Ascending aorta (tissue), 2 donors: ENCODE measurements around the gene RETREG3. TPM values are rescaled to one million over a fixed set of nuclear protein-coding genes. Genes with fewer than 3 reads are reported as not detected.

Source experiments
- DNase-seq, 2 donors: peaks; one replicate each; pipeline ENCODE4 v3.0.0-alpha.2; 2019; ENCODE audit warnings: low spot score in 2 of 2
- H3K27ac ChIP-seq, 2 donors: fragments of 200-600 bp; sonication (generic); one replicate each; pipeline ENCODE4 v1.5.1; 2016 to 2017; ENCODE audit warnings: mild to moderate bottlenecking in 1 of 2
- H3K27me3 ChIP-seq: fragments of 200-600 bp; sonication (generic); one replicate; pipeline ENCODE4 v1.5.1; 2017
- H3K36me3 ChIP-seq, 2 donors: fragments of 200-600 bp; sonication (generic); one replicate each; pipeline ENCODE4 v1.5.1; 2016
- H3K4me1 ChIP-seq, 2 donors: fragments of 200-600 bp; sonication (generic); one replicate each; pipeline ENCODE4 v1.5.1; 2016 to 2017; ENCODE audit warnings: mild to moderate bottlenecking in 1 of 2
- H3K4me3 ChIP-seq, 2 donors: fragments of 200-600 bp; sonication (generic); one replicate each; pipeline ENCODE4 v1.5.1; 2016 to 2017; ENCODE audit warnings: mild to moderate bottlenecking in 1 of 2
- H3K9me3 ChIP-seq, 2 donors: fragments of 200-600 bp; sonication (generic); one replicate each; pipeline ENCODE4 v1.5.1; 2016
- CTCF ChIP-seq, 3 experiments: fragments of 200-600 bp in 2 of 3; fragments of 450-650 bp in 1 of 3; sonication (generic) in 2 of 3; IDR thresholded peaks; one replicate each; pipeline ENCODE4 v1.5.1; 2016 to 2019; ENCODE audit warnings: antibody characterized with exemption in 3 of 3, mild to moderate bottlenecking in 1 of 3, moderate library complexity in 1 of 3
- intact Hi-C: fragments of 100-400 bp; cut with DNase I; formaldehyde crosslinking; loops from one replicate; pipeline ENCODE4 v1.15.1; 2023
- total RNA-seq: library from RNA; depleted of rRNA; stranded (reverse); fragments of >200 nt; gene quantifications from one replicate; pipeline ENCODE4 v1.1.0, GENCODE V29; 2016

The RETREG3 gene
- total RNA-seq: 51.3 TPM

- peak; percentile 41 to 55 (median 42) for TF ChIP-seq CTCF (IDR thresholded peaks at IDR 0.05)
- Histone ChIP-seq H3K27ac (peak within 1 kb of the TSS; percentile 89 to 92), H3K4me3 (peak within 1 kb of the TSS; percentile 76 to 79), H3K4me1 (peaks cover 6 to 29% of the 10 kb centered on the region in 2 donors), H3K27me3 (no peaks in the 10 kb centered on the region), H3K9me3 (no peaks in the 10 kb centered on the region), H3K36me3 (peaks cover 15 to 17% of the 10 kb centered on the region in 2 donors)
- intact Hi-C loops: loop anchor here (1.0 kb wide), 2 partner anchors 50 to 69 kb away; partner anchors contain the start of gene TUBG2
- peak; percentile 95 to 99 for DNase-seq
These were observed at the start of gene RETREG3, which contains the start of gene TUBG1 for GRCh38 chr17:42609182-42609813. RETREG3 (minus strand) TSS chr17:42609374; CDS start chr17:42609324, 50 bp downstream. TUBG1 (plus strand) TSS chr17:42609683; CDS start chr17:42609738, 55 bp downstream.

- no peak for DNase-seq
- intact Hi-C loops: no loop called here
- Histone ChIP-seq H3K4me1 (peaks cover 13 to 19% of the 10 kb centered on the region in 2 donors), H3K27me3 (no peaks in the 10 kb centered on the region), H3K4me3 (no peak overlapping the region), H3K36me3 (peaks cover 9 to 11% of the 10 kb centered on the region in 2 donors), H3K27ac (no peak overlapping the region), H3K9me3 (no peaks in the 10 kb centered on the region)
- no peak for TF ChIP-seq CTCF (IDR thresholded peaks at IDR 0.05)
These were observed 48.8 kb upstream of the RETREG3 start for GRCh38 chr17:42657824-42658588.

GRCh38 chr17:42655528-42655927 lies 46.4 kb upstream of the RETREG3 start:
- no peak for DNase-seq
- TF ChIP-seq CTCF (IDR thresholded peaks at IDR 0.05): no peak
- H3K9me3 ChIP-seq: no peaks in the 10 kb centered on the region
- H3K27me3 ChIP-seq: no peaks in the 10 kb centered on the region
- H3K36me3 ChIP-seq: no peaks in the 10 kb centered on the region
- H3K27ac ChIP-seq: no peak overlapping the region
- H3K4me3 ChIP-seq: no peak overlapping the region
- intact Hi-C loops: no loop called here
- peaks cover 11 to 12% of the 10 kb centered on the region in 2 donors for H3K4me1 ChIP-seq

GRCh38 chr17:42653179-42654124 lies 44.3 kb upstream of the RETREG3 start:
- H3K9me3 ChIP-seq: no peaks in the 10 kb centered on the region
- peak overlapping the region; percentile 40 to 67 for H3K4me3 ChIP-seq
- intact Hi-C loops: no loop called here
- H3K27ac ChIP-seq: peak overlapping the region; percentile 69 to 78
- H3K27me3 ChIP-seq: no peaks in the 10 kb centered on the region
- H3K4me1 ChIP-seq: peaks cover 4 to 7% of the 10 kb centered on the region in 2 donors
- TF ChIP-seq CTCF (IDR thresholded peaks at IDR 0.05): no peak
- DNase-seq: peak in 1 of 2 donors; percentile 78
- no peaks in the 10 kb centered on the region for H3K36me3 ChIP-seq

GRCh38 chr17:42651392-42651791 lies 42.2 kb upstream of the RETREG3 start:
- Histone ChIP-seq H3K36me3 (no peaks in the 10 kb centered on the region), H3K9me3 (no peaks in the 10 kb centered on the region), H3K27me3 (no peaks in the 10 kb centered on the region), H3K27ac (no peak overlapping the region), H3K4me1 (peaks cover 4 to 7% of the 10 kb centered on the region in 2 donors), H3K4me3 (no peak overlapping the region)
- TF ChIP-seq CTCF (IDR thresholded peaks at IDR 0.05): no peak
- no peak for DNase-seq
- intact Hi-C loops: no loop called here
